ENCODE data around the gene KCNQ1. TPM values are rescaled to one million over a fixed set of nuclear protein-coding genes. Genes with fewer than 3 reads are reported as not detected.
A peak's percentile ranks its signal among the peaks of the same experiment; 100 is the strongest.

The KCNQ1 gene
- total and polyA plus RNA-seq, 7 donors: 0.48 to 3.1 (median 1.1) TPM

- no peak for TF ChIP-seq CTCF (IDR thresholded peaks at IDR 0.05)
- no peak overlapping the region for H3K4me3 ChIP-seq
- H3K27me3 ChIP-seq (ENCODE audit: insufficient read depth in 3 of 3, low read length in 2 of 3): no peaks in the 10 kb centered on the region
- peak in 3 of 4 donors; percentile 73 to 84 (median 82) for ATAC-seq
- no peak overlapping the region for H3K27ac ChIP-seq
- 54 to 60% (median 60%) methylated on average over 16 of the region's 16 CpGs for WGBS, 3 donors
- intact Hi-C loops (cut with DNase I): no loop called here
- no peaks in the 10 kb centered on the region for H3K36me3 ChIP-seq (ENCODE audit: insufficient read depth in 1 of 2, low read depth in 1 of 2)
- no peaks in the 10 kb centered on the region for H3K9me3 ChIP-seq
- H3K4me1 ChIP-seq: peaks cover 15% of the 10 kb centered on the region
- DNase-seq: no peak
Observed at GRCh38 chr11:2724104-2724503, 279.3 kb downstream of the KCNQ1 start.

- H3K27me3 ChIP-seq (ENCODE audit: insufficient read depth in 3 of 3, low read length in 2 of 3): no peaks in the 10 kb centered on the region
- H3K4me1 ChIP-seq: peaks cover 15% of the 10 kb centered on the region
- intact Hi-C loops (cut with DNase I): no loop called here
- DNase-seq (peak; percentile 61 to 72), ATAC-seq (peak in 2 of 4 donors; percentile 51 to 53)
- H3K36me3 ChIP-seq (ENCODE audit: insufficient read depth in 1 of 2, low read depth in 1 of 2): no peaks in the 10 kb centered on the region
- no peak overlapping the region for H3K27ac ChIP-seq
- H3K4me3 ChIP-seq: no peak overlapping the region
- no peaks in the 10 kb centered on the region for H3K9me3 ChIP-seq
- TF ChIP-seq CTCF (IDR thresholded peaks at IDR 0.05): no peak
- WGBS, 3 donors: 70 to 83% (median 71%) methylated on average over 20 of the region's 20 CpGs
Observed at GRCh38 chr11:2724653-2725367, 280.0 kb downstream of the KCNQ1 start.

- TF ChIP-seq CTCF (IDR thresholded peaks at IDR 0.05): no peak
- Histone ChIP-seq H3K4me3 (no peak overlapping the region), H3K27ac (no peak overlapping the region), H3K4me1 (peaks cover 15% of the 10 kb centered on the region), H3K27me3 (ENCODE audit: insufficient read depth in 3 of 3, low read length in 2 of 3) (no peaks in the 10 kb centered on the region), H3K9me3 (no peaks in the 10 kb centered on the region), H3K36me3 (ENCODE audit: insufficient read depth in 1 of 2, low read depth in 1 of 2) (no peaks in the 10 kb centered on the region)
- WGBS, 3 donors: 77 to 88% (median 80%) methylated on average over 27 of the region's 27 CpGs
- DNase-seq (peak; percentile 58 to 82), ATAC-seq (peak in 2 of 4 donors; percentile 23 to 28)
- intact Hi-C loops (cut with DNase I): no loop called here
Observed at GRCh38 chr11:2725368-2726300, 280.8 kb downstream of the KCNQ1 start.

GRCh38 chr11:2726964-2727363 lies 282.2 kb downstream of the KCNQ1 start:
- Histone ChIP-seq H3K4me1 (peaks cover 15% of the 10 kb centered on the region), H3K9me3 (no peaks in the 10 kb centered on the region), H3K36me3 (ENCODE audit: insufficient read depth in 1 of 2, low read depth in 1 of 2) (no peaks in the 10 kb centered on the region), H3K27me3 (ENCODE audit: insufficient read depth in 3 of 3, low read length in 2 of 3) (no peaks in the 10 kb centered on the region), H3K27ac (no peak overlapping the region), H3K4me3 (no peak overlapping the region)
- DNase-seq (no peak), ATAC-seq (no peak)
- intact Hi-C loops (cut with DNase I): no loop called here
- TF ChIP-seq CTCF (IDR thresholded peaks at IDR 0.05): no peak
- WGBS, 3 donors: 94 to 100% (median 96%) methylated on average over 4 of the region's 4 CpGs

Measured in psoas muscle (tissue), 8 donors.